PC-3 (cell line): Measurements from ENCODE around the gene STAB2.

Source experiments
- CTCF ChIP-seq: fragments of 300-600 bp; sonication (generic); conservative IDR thresholded peaks from 2 replicates; pipeline ENCODE4 v1.5.1; 2017; ENCODE audit warnings: antibody characterized with exemption, low read depth, mild to moderate bottlenecking, low read length
- EZH2 ChIP-seq: fragments of 300-600 bp; sonication (generic); IDR thresholded peaks from one replicate; pipeline ENCODE4 v1.6.1; 2017; ENCODE audit warnings: antibody characterized with exemption, mild to moderate bottlenecking, low read length; ENCODE audit not compliant: unreplicated experiment
- EZH2phosphoT487 ChIP-seq: fragments of 300-600 bp; sonication (generic); IDR thresholded peaks from 2 replicates; pipeline ENCODE4 v1.6.1; 2018; ENCODE audit warnings: mild to moderate bottlenecking, antibody characterized with exemption, low read length, borderline replicate concordance

GRCh38 chr12:103765322-103765721 lies 178.2 kb downstream of the STAB2 start:
- TF ChIP-seq CTCF: no peak
- TF ChIP-seq EZH2phosphoT487: no peak
- no peak for TF ChIP-seq EZH2
